Adrenal gland (tissue), 5 donors: ENCODE measurements around the gene C14orf93.

Experiments
- CTCF ChIP-seq, 6 experiments: fragments of 450-650 bp in 4 of 6; fragments of 200-600 bp in 2 of 6; sonication (generic) in 1 of 6; IDR thresholded peaks; 1 replicate in 5 of 6; 2 replicates in 1 of 6; pipeline versions ENCODE4 v1.5.1 to v1.8.0; 2016 to 2021; ENCODE audit warnings: antibody characterized with exemption in 6 of 6, mild to moderate bottlenecking in 2 of 6, moderate library complexity in 1 of 6
- POLR2A ChIP-seq, 2 donors: fragments of 450-650 bp; IDR thresholded peaks; one replicate each; pipeline ENCODE4 v1.6.1; 2017; ENCODE audit warnings: antibody characterized with exemption in 2 of 2, mild to moderate bottlenecking in 2 of 2, moderate library complexity in 1 of 2
- donor health status: DM: no; HTN: no; CAD: no.

- TF ChIP-seq CTCF (IDR thresholded peaks at IDR 0.05) (peak in 1 of 6 experiments; percentile 19), POLR2A (IDR thresholded peaks at IDR 0.05) (peak in 1 of 2 donors; percentile 47)
Observed at GRCh38 chr14:22982477-22983245, 27.3 kb downstream of the C14orf93 start, which contains the start of gene AJUBA.
